ENCODE results near the gene FAM120C. TPM values are rescaled to one million over a fixed set of nuclear protein-coding genes. Genes with fewer than 3 reads are reported as not detected.

Gene FAM120C
- total RNA-seq: 10 to 100 TPM in 1 of 2 donors, 1 to 10 TPM in 1; 7.4 to 11.3 TPM
- 10 to 100 TPM; 10.3 to 12.3 (median 10.8) TPM for polyA plus RNA-seq (ENCODE audit: insufficient read length in 6 of 6)
- long read RNA-seq, donor 1: 0 reads
- long read RNA-seq, donor 2, full-length matches to known transcripts: 2 of 2 reads
- long read RNA-seq, donor 2, partial matches to known transcripts: 0 of 2 reads
- long read RNA-seq, donor 2, other reads (novel, unspliced or antisense): 0 of 2 reads
- long read RNA-seq, donor 3: 0 reads
- long read RNA-seq, donor 4, partial matches to known transcripts: 0 of 4 reads
- long read RNA-seq, donor 4, other reads (novel, unspliced or antisense): 0 of 4 reads
- long read RNA-seq, donor 5, full-length matches to known transcripts: 1 of 1 reads
- long read RNA-seq, donor 5, partial matches to known transcripts: 0 of 1 reads
- long read RNA-seq, donor 5, other reads (novel, unspliced or antisense): 0 of 1 reads
- long read RNA-seq, donor 6: 0 reads
- long read RNA-seq, donor 7, partial matches to known transcripts: 0 of 1 reads
- long read RNA-seq, donor 7, other reads (novel, unspliced or antisense): 0 of 1 reads
- long read RNA-seq, donor 8, partial matches to known transcripts: 0 of 3 reads
- long read RNA-seq, donor 8, other reads (novel, unspliced or antisense): 0 of 3 reads
- long read RNA-seq, donor 9: 0 reads
- long read RNA-seq, donor 10, partial matches to known transcripts: 0 of 2 reads
- long read RNA-seq, donor 10, other reads (novel, unspliced or antisense): 0 of 2 reads
- long read RNA-seq, donor 11: 0 reads
- long read RNA-seq, donor 12: 0 reads

GRCh38 chrX:54182864-54183613 is at the start of gene FAM120C:
Gene FAM120C, minus strand, starts transcription at chrX:54183254. Its CDS starts 56 bp downstream, at chrX:54183198.
- no peaks in the 10 kb centered on the region for H3K27me3 ChIP-seq
- no peaks in the 10 kb centered on the region for H3K9me3 ChIP-seq
- peak; percentile 88 for ATAC-seq
- peak; percentile 75 to 82 (median 80) for DNase-seq
- H3K4me3 ChIP-seq: peak within 1 kb of the TSS; percentile 62 to 70
- H3K27ac ChIP-seq: peak within 1 kb of the TSS; percentile 76 to 86
- H3K4me1 ChIP-seq: peaks cover 10 to 18% of the 10 kb centered on the region in 2 donors
- intact Hi-C loops (cut with DNase I): no loop called here
- H3K36me3 ChIP-seq: no peaks in the 10 kb centered on the region
- TF ChIP-seq CTCF (IDR thresholded peaks at IDR 0.05): no peak

GRCh38 chrX:54230435-54231148 is 47.5 kb upstream of the FAM120C start:
- no peak for TF ChIP-seq CTCF (IDR thresholded peaks at IDR 0.05)
- Histone ChIP-seq H3K9me3 (no peaks in the 10 kb centered on the region), H3K27ac (no peak overlapping the region), H3K27me3 (no peaks in the 10 kb centered on the region), H3K4me1 (no peaks in the 10 kb centered on the region), H3K4me3 (no peak overlapping the region), H3K36me3 (no peaks in the 10 kb centered on the region)
- no peak for ATAC-seq
- peak in 1 of 4 donors; percentile 3 for DNase-seq
- intact Hi-C loops (cut with DNase I): no loop called here

GRCh38 chrX:54223581-54223980 is 40.5 kb upstream of the FAM120C start:
- no peak for DNase-seq
- ATAC-seq: no peak
- intact Hi-C loops (cut with DNase I): no loop called here
- Histone ChIP-seq H3K27ac (no peak overlapping the region), H3K36me3 (no peaks in the 10 kb centered on the region), H3K4me1 (no peaks in the 10 kb centered on the region), H3K27me3 (no peaks in the 10 kb centered on the region), H3K4me3 (no peak overlapping the region), H3K9me3 (no peaks in the 10 kb centered on the region)
- TF ChIP-seq CTCF (IDR thresholded peaks at IDR 0.05): no peak

- intact Hi-C loops (cut with DNase I): no loop called here
- H3K9me3 ChIP-seq: peaks cover 0 to 1% of the 10 kb centered on the region in 2 donors
Measured at GRCh38 chrX:54213603-54214002, 30.5 kb upstream of the FAM120C start.

More at GRCh38 chrX:54213603-54214002, 30.5 kb upstream of the FAM120C start:
- Histone ChIP-seq H3K27ac (no peak overlapping the region), H3K4me1 (no peaks in the 10 kb centered on the region), H3K36me3 (no peaks in the 10 kb centered on the region), H3K27me3 (no peaks in the 10 kb centered on the region), H3K4me3 (no peak overlapping the region)
- no peak for TF ChIP-seq CTCF (IDR thresholded peaks at IDR 0.05)
- ATAC-seq: no peak
- no peak for DNase-seq

Data from left lung (tissue), 14 donors.